ENCODE data around the gene NEDD9.

- TF ChIP-seq CTCF (IDR thresholded peaks at IDR 0.05; ENCODE audit: insufficient read depth, low read length, poor library complexity, severe bottlenecking) (no peak), EZH2phosphoT487 (conservative IDR thresholded peaks at IDR 0.05; ENCODE audit: low read length) (no peak)
Measured at GRCh38 chr6:11243861-11244260, 11.4 kb upstream of the NEDD9 start.

Data from SU-DHL-6 (cell line).